ENCODE results near the gene CFAP65.

DNA sequence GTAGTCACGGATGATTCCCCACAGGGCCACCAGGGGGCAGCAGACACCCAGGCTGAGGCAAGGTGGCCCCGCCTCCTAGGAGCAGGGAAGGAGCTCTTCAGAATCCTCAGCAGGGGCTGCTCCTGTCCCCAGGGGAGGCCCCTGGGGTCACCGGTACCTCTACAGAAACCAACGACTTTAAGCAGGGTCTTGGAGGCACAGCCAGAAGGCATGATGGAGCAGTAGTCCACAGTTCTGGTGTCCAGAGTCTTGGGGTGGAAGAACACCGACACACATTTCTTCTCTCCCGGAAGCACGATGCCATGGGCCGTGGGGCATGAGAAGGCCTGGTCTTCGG is 11.5 kb downstream of the CFAP65 start:
- TF ChIP-seq POLR2A (IDR thresholded peaks at IDR 0.05) (no peak), POLR2AphosphoS5 (IDR thresholded peaks at IDR 0.05; ENCODE audit: insufficient read depth in 1 of 2, low read depth in 1 of 2) (no peak)
- TF ChIP-seq, protein P1, sequence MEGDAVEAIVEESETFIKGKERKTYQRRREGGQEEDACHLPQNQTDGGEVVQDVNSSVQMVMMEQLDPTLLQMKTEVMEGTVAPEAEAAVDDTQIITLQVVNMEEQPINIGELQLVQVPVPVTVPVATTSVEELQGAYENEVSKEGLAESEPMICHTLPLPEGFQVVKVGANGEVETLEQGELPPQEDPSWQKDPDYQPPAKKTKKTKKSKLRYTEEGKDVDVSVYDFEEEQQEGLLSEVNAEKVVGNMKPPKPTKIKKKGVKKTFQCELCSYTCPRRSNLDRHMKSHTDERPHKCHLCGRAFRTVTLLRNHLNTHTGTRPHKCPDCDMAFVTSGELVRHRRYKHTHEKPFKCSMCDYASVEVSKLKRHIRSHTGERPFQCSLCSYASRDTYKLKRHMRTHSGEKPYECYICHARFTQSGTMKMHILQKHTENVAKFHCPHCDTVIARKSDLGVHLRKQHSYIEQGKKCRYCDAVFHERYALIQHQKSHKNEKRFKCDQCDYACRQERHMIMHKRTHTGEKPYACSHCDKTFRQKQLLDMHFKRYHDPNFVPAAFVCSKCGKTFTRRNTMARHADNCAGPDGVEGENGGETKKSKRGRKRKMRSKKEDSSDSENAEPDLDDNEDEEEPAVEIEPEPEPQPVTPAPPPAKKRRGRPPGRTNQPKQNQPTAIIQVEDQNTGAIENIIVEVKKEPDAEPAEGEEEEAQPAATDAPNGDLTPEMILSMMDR (IDR thresholded peaks at IDR 0.05), result peak; percentile 75 to 90 (median 80)

Measured in vagina (tissue), 2 donors.